Measurements from ENCODE around the gene PSAT1.

DNA sequence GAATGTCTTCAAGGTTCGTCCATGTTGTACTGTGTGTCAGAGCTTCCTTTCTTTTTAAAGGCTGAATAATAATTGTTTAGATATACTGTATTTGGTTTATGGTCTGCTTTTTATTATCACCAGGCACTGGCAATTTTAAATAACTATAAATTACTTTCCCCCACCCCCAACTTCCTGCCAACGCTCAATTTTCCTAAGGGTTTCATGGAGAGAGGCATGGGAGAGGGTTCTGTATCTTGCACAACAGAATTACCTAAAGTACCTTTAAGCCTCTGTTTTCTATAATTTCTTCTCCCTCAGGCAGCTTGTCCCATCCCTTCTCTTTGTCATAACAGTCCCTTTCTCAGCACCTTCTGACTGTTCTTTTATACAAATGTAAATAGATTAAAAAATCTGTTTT is 10.4 kb downstream of the PSAT1 start:
- TF ChIP-seq CTCF (IDR thresholded peaks at IDR 0.05; ENCODE audit: poor library complexity): no peak
- no peak for TF ChIP-seq EZH2phosphoT487 (IDR thresholded peaks at IDR 0.05; ENCODE audit: low read depth, severe bottlenecking, unreplicated experiment)
- no peak for TF ChIP-seq EZH2 (IDR thresholded peaks at IDR 0.05; ENCODE audit: borderline replicate concordance)

Measured in hepatocyte (in vitro differentiated cells).